Measurements from ENCODE around the gene ZPBP.

DNA sequence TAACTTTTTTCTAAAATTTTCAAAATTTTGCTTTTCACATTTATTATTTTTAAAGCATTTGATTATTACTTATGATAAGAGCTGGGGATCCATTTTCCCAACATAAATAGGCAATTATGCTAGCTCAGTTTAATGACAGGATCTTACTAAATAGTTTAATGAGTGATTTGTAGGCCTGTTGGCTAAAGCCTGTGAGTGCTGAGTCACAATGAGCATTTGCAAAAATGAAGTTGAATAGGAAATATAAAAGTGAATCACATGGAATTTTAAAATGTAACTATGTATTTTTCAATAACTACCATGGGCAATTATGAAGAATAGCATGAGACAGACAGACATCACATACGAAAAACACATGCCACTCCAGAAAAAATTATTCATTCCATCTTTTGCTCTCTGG, 45.1 kb upstream of the ZPBP start:
- TF ChIP-seq, protein P1, sequence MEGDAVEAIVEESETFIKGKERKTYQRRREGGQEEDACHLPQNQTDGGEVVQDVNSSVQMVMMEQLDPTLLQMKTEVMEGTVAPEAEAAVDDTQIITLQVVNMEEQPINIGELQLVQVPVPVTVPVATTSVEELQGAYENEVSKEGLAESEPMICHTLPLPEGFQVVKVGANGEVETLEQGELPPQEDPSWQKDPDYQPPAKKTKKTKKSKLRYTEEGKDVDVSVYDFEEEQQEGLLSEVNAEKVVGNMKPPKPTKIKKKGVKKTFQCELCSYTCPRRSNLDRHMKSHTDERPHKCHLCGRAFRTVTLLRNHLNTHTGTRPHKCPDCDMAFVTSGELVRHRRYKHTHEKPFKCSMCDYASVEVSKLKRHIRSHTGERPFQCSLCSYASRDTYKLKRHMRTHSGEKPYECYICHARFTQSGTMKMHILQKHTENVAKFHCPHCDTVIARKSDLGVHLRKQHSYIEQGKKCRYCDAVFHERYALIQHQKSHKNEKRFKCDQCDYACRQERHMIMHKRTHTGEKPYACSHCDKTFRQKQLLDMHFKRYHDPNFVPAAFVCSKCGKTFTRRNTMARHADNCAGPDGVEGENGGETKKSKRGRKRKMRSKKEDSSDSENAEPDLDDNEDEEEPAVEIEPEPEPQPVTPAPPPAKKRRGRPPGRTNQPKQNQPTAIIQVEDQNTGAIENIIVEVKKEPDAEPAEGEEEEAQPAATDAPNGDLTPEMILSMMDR (conservative IDR thresholded peaks at IDR 0.05), result no peak
- no peak for TF ChIP-seq EZH2 (IDR thresholded peaks at IDR 0.05; ENCODE audit: low read depth)

Data from PC-9 (cell line).